Liver (tissue), 9 donors: ENCODE results near the gene VPS35. TPM values are rescaled to one million over a fixed set of nuclear protein-coding genes. Genes with fewer than 3 reads are reported as not detected.

Experiments used
- DNase-seq: peaks from one replicate; pipeline ENCODE4 v3.0.0-alpha.2; 2017; ENCODE audit warnings: low spot score
- H3K27ac ChIP-seq, 2 donors: one replicate each; pipeline ENCODE4 v1.7.0; 2013; ENCODE audit warnings: inconsistent platforms in 2 of 2, low read length in 2 of 2, control low read depth in 1 of 2, low read depth in 1 of 2, mild to moderate bottlenecking in 1 of 2
- H3K27me3 ChIP-seq, 4 donors: one replicate each; pipeline versions ENCODE4 v1.6.1 to v1.7.0; 2013; ENCODE audit warnings: low read length in 3 of 4, inconsistent platforms in 1 of 4, mild to moderate bottlenecking in 1 of 4, moderate library complexity in 1 of 4; ENCODE audit not compliant: control insufficient read depth in 4 of 4, insufficient read depth in 4 of 4
- H3K36me3 ChIP-seq, 4 donors: one replicate each; pipeline versions ENCODE4 v1.6.1 to v1.7.0; 2013; ENCODE audit warnings: low read length in 3 of 4, mild to moderate bottlenecking in 3 of 4, low read depth in 1 of 4, moderate library complexity in 1 of 4; ENCODE audit not compliant: control insufficient read depth in 4 of 4, insufficient read depth in 3 of 4
- H3K4me1 ChIP-seq, 4 donors: one replicate each; pipeline versions ENCODE4 v1.6.1 to v1.7.0; 2013; ENCODE audit warnings: low read length in 3 of 4, mild to moderate bottlenecking in 3 of 4, moderate library complexity in 1 of 4; ENCODE audit not compliant: control insufficient read depth in 4 of 4, insufficient read depth in 4 of 4
- H3K4me3 ChIP-seq, 3 donors: one replicate each; pipeline versions ENCODE4 v1.6.1 to v1.7.0; 2013; ENCODE audit warnings: low read length in 3 of 3, control low read depth in 1 of 3, low read depth in 1 of 3, mild to moderate bottlenecking in 1 of 3
- H3K9ac ChIP-seq, 2 donors: one replicate each; pipeline ENCODE4 v1.7.0; 2013; ENCODE audit warnings: low read length in 2 of 2, mild to moderate bottlenecking in 2 of 2, moderate library complexity in 2 of 2, control low read depth in 1 of 2, low read depth in 1 of 2
- H3K9me3 ChIP-seq, 4 donors: one replicate each; pipeline versions ENCODE4 v1.6.1 to v1.7.0; 2013; ENCODE audit warnings: low read length in 3 of 4; ENCODE audit not compliant: control insufficient read depth in 4 of 4
- CTCF ChIP-seq: fragments of 150-350 bp; IDR thresholded peaks from 2 replicates; pipeline ENCODE4 v1.5.1; 2017; ENCODE audit warnings: improper control_type of control experiment, low read depth, low read length; ENCODE audit not compliant: missing input control
- FOXA1 ChIP-seq: IDR thresholded peaks from 2 replicates; pipeline ENCODE4 v1.6.1; 2016; ENCODE audit warnings: antibody characterized with exemption
- FOXA2 ChIP-seq: IDR thresholded peaks from 2 replicates; pipeline ENCODE4 v1.6.1; 2016; ENCODE audit warnings: antibody characterized with exemption
- GABPA ChIP-seq, 2 donors: IDR thresholded peaks in 1 of 2; conservative IDR thresholded peaks in 1 of 2; 2 replicates each; pipeline ENCODE4 v1.6.1; 2016; ENCODE audit warnings: antibody characterized with exemption in 2 of 2, mild to moderate bottlenecking in 1 of 2, moderate library complexity in 1 of 2
- HNF4A ChIP-seq, 2 donors: conservative IDR thresholded peaks; 2 replicates each; pipeline ENCODE4 v1.6.1; 2016; ENCODE audit warnings: antibody characterized with exemption in 2 of 2, mild to moderate bottlenecking in 2 of 2
- HNF4G ChIP-seq: IDR thresholded peaks from 2 replicates; pipeline ENCODE4 v1.6.1; 2016; ENCODE audit warnings: antibody characterized with exemption
- JUND ChIP-seq, 2 donors: IDR thresholded peaks; 2 replicates each; pipeline ENCODE4 v1.6.1; 2016; ENCODE audit warnings: antibody characterized with exemption in 2 of 2
- MAX ChIP-seq: IDR thresholded peaks from 2 replicates; pipeline ENCODE4 v1.6.1; 2016; ENCODE audit warnings: antibody characterized with exemption
- NR2F2 ChIP-seq: IDR thresholded peaks from 2 replicates; pipeline ENCODE4 v1.6.1; 2016; ENCODE audit warnings: antibody characterized with exemption
- RXRA ChIP-seq, 2 donors: IDR thresholded peaks; 2 replicates each; pipeline ENCODE4 v1.6.1; 2017 to 2018; ENCODE audit warnings: antibody characterized with exemption in 2 of 2, mild to moderate bottlenecking in 1 of 2
- SP1 ChIP-seq: IDR thresholded peaks from 2 replicates; pipeline ENCODE4 v1.6.1; 2018; ENCODE audit warnings: antibody characterized with exemption, mild to moderate bottlenecking
- TAF1 ChIP-seq: conservative IDR thresholded peaks from 2 replicates; pipeline ENCODE4 v1.6.1; 2016; ENCODE audit warnings: antibody characterized with exemption, mild to moderate bottlenecking
- YY1 ChIP-seq: IDR thresholded peaks from 2 replicates; pipeline ENCODE4 v1.6.1; 2016; ENCODE audit warnings: antibody characterized with exemption, mild to moderate bottlenecking
- WGBS: extraction: QIAGEN DNeasy Blood & Tissue Kit; methylation state at CpG from one replicate; pipeline ENCODE4 v1.1.7; 2013; 5-methylcytosine and 5-hydroxymethylcytosine counted together
- polyA plus RNA-seq, 2 donors: library from polyadenylated mRNA; stranded (reverse) in 1 of 2; unstranded in 1 of 2; fragments of 200-250 nt in 1 of 2; fragments of >200 nt in 1 of 2; fragmentation: Nextera tagmentation in 1 of 2; extraction: Ambion mirVana in 1 of 2; gene quantifications; one replicate each; pipeline versions ENCODE4 v1.2.1 to v1.2.3, GENCODE V29; 2013 to 2015
- total RNA-seq, 2 donors: library from RNA; depleted of rRNA; stranded (reverse); fragments of >200 nt; gene quantifications; one replicate each; pipeline ENCODE4 v1.2.3, GENCODE V29; 2014
- TF ChIP-seq, protein P1 (sequence below): IDR thresholded peaks from 2 replicates; pipeline ENCODE4 v1.6.1; 2016; ENCODE audit warnings: antibody characterized with exemption
- TF ChIP-seq, protein P2 (sequence below): IDR thresholded peaks from 2 replicates; pipeline ENCODE4 v1.6.1; 2016; ENCODE audit warnings: antibody characterized with exemption, mild to moderate bottlenecking
- TF ChIP-seq, protein P3 (sequence below): IDR thresholded peaks from 2 replicates; pipeline ENCODE4 v1.6.1; 2016; ENCODE audit warnings: antibody characterized with exemption
- donor health status: healthy.
- donor health status: healthy.
- donor health status: healthy.
- donor health status: healthy.
- donor health status: healthy.

The VPS35 gene
- total and polyA plus RNA-seq, 4 donors: 10.5 to 52.7 (median 23.6) TPM

GRCh38 chr16:46727630-46728029 lies 38.7 kb upstream of the VPS35 start (continued):
- TF ChIP-seq CTCF (no peak), RXRA (IDR thresholded peaks at IDR 0.05) (no peak), JUND (IDR thresholded peaks at IDR 0.05) (no peak)

DNA sequence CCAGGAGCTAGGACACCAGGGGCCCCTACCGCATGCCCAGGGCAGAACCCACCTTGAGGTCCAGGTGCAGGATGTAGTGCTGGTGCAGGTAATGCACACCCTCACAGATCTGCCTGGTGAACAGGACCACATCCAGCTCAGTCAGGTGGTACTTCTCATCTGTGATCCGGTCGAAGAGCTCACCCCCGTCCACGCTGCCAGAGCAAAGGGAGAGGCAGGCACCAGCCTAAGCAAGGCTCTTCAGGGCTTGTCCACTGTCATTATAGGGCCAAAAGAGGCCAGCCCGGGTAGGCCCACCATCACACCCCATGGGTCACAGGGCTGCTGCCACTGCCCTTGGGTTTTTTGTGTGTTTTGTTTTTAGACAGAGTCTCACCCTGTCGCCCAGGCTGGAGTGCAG lies 38.2 kb upstream of the VPS35 start:
- no peaks in the 10 kb centered on the region for H3K4me1 ChIP-seq
- no peak overlapping the region for H3K27ac ChIP-seq
- 95% methylated on average over 7 of the region's 7 CpGs for whole genome bisulfite sequencing
- no peak for TF ChIP-seq HNF4G
- no peak for TF ChIP-seq MAX
- TF ChIP-seq, protein P1, sequence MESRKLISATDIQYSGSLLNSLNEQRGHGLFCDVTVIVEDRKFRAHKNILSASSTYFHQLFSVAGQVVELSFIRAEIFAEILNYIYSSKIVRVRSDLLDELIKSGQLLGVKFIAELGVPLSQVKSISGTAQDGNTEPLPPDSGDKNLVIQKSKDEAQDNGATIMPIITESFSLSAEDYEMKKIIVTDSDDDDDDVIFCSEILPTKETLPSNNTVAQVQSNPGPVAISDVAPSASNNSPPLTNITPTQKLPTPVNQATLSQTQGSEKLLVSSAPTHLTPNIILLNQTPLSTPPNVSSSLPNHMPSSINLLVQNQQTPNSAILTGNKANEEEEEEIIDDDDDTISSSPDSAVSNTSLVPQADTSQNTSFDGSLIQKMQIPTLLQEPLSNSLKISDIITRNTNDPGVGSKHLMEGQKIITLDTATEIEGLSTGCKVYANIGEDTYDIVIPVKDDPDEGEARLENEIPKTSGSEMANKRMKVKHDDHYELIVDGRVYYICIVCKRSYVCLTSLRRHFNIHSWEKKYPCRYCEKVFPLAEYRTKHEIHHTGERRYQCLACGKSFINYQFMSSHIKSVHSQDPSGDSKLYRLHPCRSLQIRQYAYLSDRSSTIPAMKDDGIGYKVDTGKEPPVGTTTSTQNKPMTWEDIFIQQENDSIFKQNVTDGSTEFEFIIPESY: no peak
- TF ChIP-seq, protein P2, sequence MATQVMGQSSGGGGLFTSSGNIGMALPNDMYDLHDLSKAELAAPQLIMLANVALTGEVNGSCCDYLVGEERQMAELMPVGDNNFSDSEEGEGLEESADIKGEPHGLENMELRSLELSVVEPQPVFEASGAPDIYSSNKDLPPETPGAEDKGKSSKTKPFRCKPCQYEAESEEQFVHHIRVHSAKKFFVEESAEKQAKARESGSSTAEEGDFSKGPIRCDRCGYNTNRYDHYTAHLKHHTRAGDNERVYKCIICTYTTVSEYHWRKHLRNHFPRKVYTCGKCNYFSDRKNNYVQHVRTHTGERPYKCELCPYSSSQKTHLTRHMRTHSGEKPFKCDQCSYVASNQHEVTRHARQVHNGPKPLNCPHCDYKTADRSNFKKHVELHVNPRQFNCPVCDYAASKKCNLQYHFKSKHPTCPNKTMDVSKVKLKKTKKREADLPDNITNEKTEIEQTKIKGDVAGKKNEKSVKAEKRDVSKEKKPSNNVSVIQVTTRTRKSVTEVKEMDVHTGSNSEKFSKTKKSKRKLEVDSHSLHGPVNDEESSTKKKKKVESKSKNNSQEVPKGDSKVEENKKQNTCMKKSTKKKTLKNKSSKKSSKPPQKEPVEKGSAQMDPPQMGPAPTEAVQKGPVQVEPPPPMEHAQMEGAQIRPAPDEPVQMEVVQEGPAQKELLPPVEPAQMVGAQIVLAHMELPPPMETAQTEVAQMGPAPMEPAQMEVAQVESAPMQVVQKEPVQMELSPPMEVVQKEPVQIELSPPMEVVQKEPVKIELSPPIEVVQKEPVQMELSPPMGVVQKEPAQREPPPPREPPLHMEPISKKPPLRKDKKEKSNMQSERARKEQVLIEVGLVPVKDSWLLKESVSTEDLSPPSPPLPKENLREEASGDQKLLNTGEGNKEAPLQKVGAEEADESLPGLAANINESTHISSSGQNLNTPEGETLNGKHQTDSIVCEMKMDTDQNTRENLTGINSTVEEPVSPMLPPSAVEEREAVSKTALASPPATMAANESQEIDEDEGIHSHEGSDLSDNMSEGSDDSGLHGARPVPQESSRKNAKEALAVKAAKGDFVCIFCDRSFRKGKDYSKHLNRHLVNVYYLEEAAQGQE: no peak
- TF ChIP-seq FOXA1: no peak
- no peak for TF ChIP-seq CTCF
- TF ChIP-seq NR2F2: no peak
- TF ChIP-seq SP1: no peak
- TF ChIP-seq GABPA (IDR thresholded peaks at IDR 0.05 in 1 of 2, conservative IDR thresholded peaks at IDR 0.05 in 1 of 2): no peak
- TF ChIP-seq, protein P3, sequence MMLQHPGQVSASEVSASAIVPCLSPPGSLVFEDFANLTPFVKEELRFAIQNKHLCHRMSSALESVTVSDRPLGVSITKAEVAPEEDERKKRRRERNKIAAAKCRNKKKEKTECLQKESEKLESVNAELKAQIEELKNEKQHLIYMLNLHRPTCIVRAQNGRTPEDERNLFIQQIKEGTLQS: no peak
- no peak for TF ChIP-seq YY1
- no peak for TF ChIP-seq HNF4A (conservative IDR thresholded peaks at IDR 0.05)
- no peak for TF ChIP-seq TAF1
- no peak for TF ChIP-seq FOXA2
- TF ChIP-seq RXRA (IDR thresholded peaks at IDR 0.05): no peak
- no peak overlapping the region for H3K4me3 ChIP-seq
- DNase-seq: no peak
- H3K9me3 ChIP-seq: no peaks in the 10 kb centered on the region
- H3K27me3 ChIP-seq: no peaks in the 10 kb centered on the region
- no peaks in the 10 kb centered on the region for H3K36me3 ChIP-seq
- H3K9ac ChIP-seq: no peak overlapping the region
